ENCODE data around the gene RAD9A. TPM values are rescaled to one million over a fixed set of nuclear protein-coding genes. Genes with fewer than 3 reads are reported as not detected.

The RAD9A gene
- total and polyA plus RNA-seq, 9 of the 15 experiments (the other 6 are each of a cell fraction or from before 2014, with no cell fraction given) = 1.4 to 41.2 (median 16.1) TPM

- Histone ChIP-seq H3K4me3 (no peak overlapping the region), H3K79me2 (ENCODE audit: control insufficient read depth, insufficient read depth, low read length) (no peaks in the 10 kb centered on the region), H4K20me1 (replicated peaks; ENCODE audit: control insufficient read depth, insufficient read depth, low read length) (no peaks in the 10 kb centered on the region; the same call in 1 of the 2 replicates), H3K27me3 (ENCODE audit: control insufficient read depth in 2 of 2, insufficient read depth in 2 of 2, low read length in 2 of 2) (no peaks in the 10 kb centered on the region), H3K9me1 (ENCODE audit: control insufficient read depth, insufficient read depth, low read length) (no peaks in the 10 kb centered on the region), H2AFZ (ENCODE audit: low read depth, low read length) (no peak overlapping the region), H3K4me2 (ENCODE audit: insufficient read depth, low read length) (no peak overlapping the region), H3K9ac (ENCODE audit: insufficient read depth in 1 of 2, low read depth in 2 of 2, low read length in 2 of 2) (peak overlapping the region in 1 of 2 experiments; percentile 69; a peak in 2 of 4 replicates), H3K27ac (ENCODE audit: extremely low read depth, low read depth, low read length) (no peak overlapping the region), H3K9me3 (replicated peaks; ENCODE audit: control insufficient read depth, insufficient read depth, low read depth, low read length) (no peaks in the 10 kb centered on the region), H3K36me3 (ENCODE audit: control insufficient read depth, insufficient read depth, low read length) (no peaks in the 10 kb centered on the region), H3K4me1 (replicated peaks in 1 of 2; ENCODE audit: control insufficient read depth in 2 of 2, insufficient read depth in 2 of 2, low read length in 2 of 2) (peaks cover 21 to 66% of the 10 kb centered on the region in 2 experiments)
- peak; percentile 22; the same call in 1 of the 3 replicates for ATAC-seq
- intact Hi-C loops (cut with micrococcal nuclease) = no loop called here
- ChIA-PET CTCF (ENCODE audit: low intra/inter-chr PET ratio) (no interaction called here), POLR2A (no interaction called here)
- DNase-seq (ENCODE audit: extremely low read depth in 1 of 4, low spot score in 3 of 4) = peak in 3 of 4 experiments; percentile 31 to 40 (median 31)
- no peak for TF ChIP-seq ZNF140 (CRISPR knock-in tag; IDR thresholded peaks at IDR 0.05)
- TF ChIP-seq FUS (optimal IDR thresholded peaks at IDR 0.05; ENCODE audit: low read depth, low read length) = no peak
- no peak for TF ChIP-seq CSDE1 (IDR thresholded peaks at IDR 0.05)
- TF ChIP-seq ZNF830 (CRISPR knock-in tag; IDR thresholded peaks at IDR 0.05) = no peak
- TF ChIP-seq POLR2G (IDR thresholded peaks at IDR 0.05; ENCODE audit: low read depth, low read length) = 0 out of 2 replicates have a peak, but pooled peaks have one; percentile 3
- TF ChIP-seq NCOA4 (IDR thresholded peaks at IDR 0.05; ENCODE audit: partially characterized antibody) = no peak
- BruUV-seq (replicated peaks) = no TSS peak
- WGBS (ENCODE audit: insufficient coverage, low coverage, missing lambda C conversion rate) = 34% methylated on average over 9 of the region's 13 CpGs
- in situ Hi-C loops (cut with MboI) = no loop called here
- FAIRE-seq = no peak
Observed at GRCh38 chr11:67409781-67410368, 18.1 kb downstream of the RAD9A start.

DNA sequence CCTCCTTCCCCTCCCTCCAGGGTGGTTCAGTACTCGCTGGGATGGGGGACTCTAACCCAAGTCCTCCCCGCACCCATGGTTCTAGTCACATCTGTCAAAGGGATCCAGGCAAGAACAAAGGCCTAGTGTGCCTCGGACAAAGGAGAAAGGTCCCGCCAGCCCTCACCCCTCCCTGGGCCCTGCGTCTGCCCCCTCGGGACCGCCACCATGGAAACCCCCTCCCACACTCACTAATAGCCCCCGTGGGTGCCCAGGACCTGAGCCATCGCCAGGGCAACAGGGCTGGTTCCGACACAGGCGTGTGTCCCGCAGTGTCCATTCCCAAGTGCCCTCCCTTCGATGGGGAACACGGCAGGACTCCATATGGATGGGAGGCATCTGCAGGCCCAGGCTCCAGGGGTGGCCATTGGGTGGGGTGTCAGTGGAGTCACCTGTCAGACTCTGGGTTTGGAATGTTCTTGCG is 18.6 kb downstream of the RAD9A start:
- intact Hi-C loops (cut with micrococcal nuclease) = no loop called here
- no peak for DNase-seq (ENCODE audit: extremely low read depth in 1 of 4, low spot score in 3 of 4)
- Histone ChIP-seq H3K27me3 (ENCODE audit: control insufficient read depth in 2 of 2, insufficient read depth in 2 of 2, low read length in 2 of 2) (no peaks in the 10 kb centered on the region), H3K9me3 (replicated peaks; ENCODE audit: control insufficient read depth, insufficient read depth, low read depth, low read length) (no peaks in the 10 kb centered on the region), H3K79me2 (ENCODE audit: control insufficient read depth, insufficient read depth, low read length) (no peaks in the 10 kb centered on the region), H2AFZ (ENCODE audit: low read depth, low read length) (no peak overlapping the region), H3K9ac (ENCODE audit: insufficient read depth in 1 of 2, low read depth in 2 of 2, low read length in 2 of 2) (peak overlapping the region in 1 of 2 experiments; percentile 69; a peak in 2 of 4 replicates), H4K20me1 (replicated peaks; ENCODE audit: control insufficient read depth, insufficient read depth, low read length) (no peaks in the 10 kb centered on the region; the same call in 1 of the 2 replicates), H3K27ac (ENCODE audit: extremely low read depth, low read depth, low read length) (no peak overlapping the region), H3K4me2 (ENCODE audit: insufficient read depth, low read length) (no peak overlapping the region), H3K4me1 (replicated peaks in 1 of 2; ENCODE audit: control insufficient read depth in 2 of 2, insufficient read depth in 2 of 2, low read length in 2 of 2) (peaks cover 21 to 66% of the 10 kb centered on the region in 2 experiments), H3K9me1 (ENCODE audit: control insufficient read depth, insufficient read depth, low read length) (no peaks in the 10 kb centered on the region), H3K36me3 (ENCODE audit: control insufficient read depth, insufficient read depth, low read length) (no peaks in the 10 kb centered on the region), H3K4me3 (no peak overlapping the region)
- in situ Hi-C loops (cut with MboI) = no loop called here
- no peak for FAIRE-seq
- WGBS (ENCODE audit: insufficient coverage, low coverage, missing lambda C conversion rate) = 57% methylated on average over 5 of the region's 15 CpGs
- POLR2A ChIA-PET = no interaction called here
- no peak for ATAC-seq
- CTCF ChIA-PET (ENCODE audit: low intra/inter-chr PET ratio) = no interaction called here
- no TSS peak for BruUV-seq (replicated peaks)
- TF ChIP-seq MXI1 (IDR thresholded peaks at IDR 0.05; ENCODE audit: low read depth, low read length) = no peak
- no peak for TF ChIP-seq ZNF512 (tag; IDR thresholded peaks at IDR 0.05)
- TF ChIP-seq NR3C1 (CRISPR knock-in tag; IDR thresholded peaks at IDR 0.05) = no peak
- no peak for TF ChIP-seq ILK (tag; IDR thresholded peaks at IDR 0.05; ENCODE audit: borderline replicate concordance, low read depth)
- TF ChIP-seq RBM15 (IDR thresholded peaks at IDR 0.05; ENCODE audit: insufficient read depth, low read length) = no peak
- no peak for TF ChIP-seq TSC22D4 (tag; IDR thresholded peaks at IDR 0.05)
